Measurements from ENCODE around the gene WDR49.

Gene WDR49

DNA sequence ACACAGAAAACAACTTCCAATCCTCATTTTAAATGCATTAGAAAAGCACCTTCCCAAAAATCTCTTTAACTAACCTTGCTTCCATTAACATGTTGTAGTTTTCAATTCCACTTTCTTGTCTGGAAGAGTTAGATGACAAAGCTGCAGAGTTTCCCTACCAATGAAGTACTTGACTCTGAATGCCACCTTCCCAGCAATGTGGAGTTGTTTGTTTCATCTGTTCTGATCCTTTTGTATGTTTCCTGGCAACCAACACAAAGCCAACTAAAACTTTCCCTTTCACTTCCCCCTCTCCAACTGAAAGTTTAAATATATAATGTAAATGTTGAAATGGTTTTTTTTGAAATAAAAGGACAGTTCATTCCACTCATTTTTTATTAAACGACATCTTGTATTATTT is at the start of gene WDR49:
WDR49 (minus strand) TSS at position 183 of the 400 bp plus-strand sequence. CDS start 517 bp downstream, outside the sequence.
- TF ChIP-seq ZBTB7A (IDR thresholded peaks at IDR 0.05; ENCODE audit: low read depth): no peak
- no peak for TF ChIP-seq EP300 (IDR thresholded peaks at IDR 0.05; ENCODE audit: borderline replicate concordance)
- TF ChIP-seq NFIC (IDR thresholded peaks at IDR 0.05): no peak
- TF ChIP-seq TEAD4 (IDR thresholded peaks at IDR 0.05): no peak
- no peak for TF ChIP-seq EGR1 (IDR thresholded peaks at IDR 0.05)
- no peak for TF ChIP-seq TAF1 (IDR thresholded peaks at IDR 0.05; ENCODE audit: low read depth)
- TF ChIP-seq, protein P1, sequence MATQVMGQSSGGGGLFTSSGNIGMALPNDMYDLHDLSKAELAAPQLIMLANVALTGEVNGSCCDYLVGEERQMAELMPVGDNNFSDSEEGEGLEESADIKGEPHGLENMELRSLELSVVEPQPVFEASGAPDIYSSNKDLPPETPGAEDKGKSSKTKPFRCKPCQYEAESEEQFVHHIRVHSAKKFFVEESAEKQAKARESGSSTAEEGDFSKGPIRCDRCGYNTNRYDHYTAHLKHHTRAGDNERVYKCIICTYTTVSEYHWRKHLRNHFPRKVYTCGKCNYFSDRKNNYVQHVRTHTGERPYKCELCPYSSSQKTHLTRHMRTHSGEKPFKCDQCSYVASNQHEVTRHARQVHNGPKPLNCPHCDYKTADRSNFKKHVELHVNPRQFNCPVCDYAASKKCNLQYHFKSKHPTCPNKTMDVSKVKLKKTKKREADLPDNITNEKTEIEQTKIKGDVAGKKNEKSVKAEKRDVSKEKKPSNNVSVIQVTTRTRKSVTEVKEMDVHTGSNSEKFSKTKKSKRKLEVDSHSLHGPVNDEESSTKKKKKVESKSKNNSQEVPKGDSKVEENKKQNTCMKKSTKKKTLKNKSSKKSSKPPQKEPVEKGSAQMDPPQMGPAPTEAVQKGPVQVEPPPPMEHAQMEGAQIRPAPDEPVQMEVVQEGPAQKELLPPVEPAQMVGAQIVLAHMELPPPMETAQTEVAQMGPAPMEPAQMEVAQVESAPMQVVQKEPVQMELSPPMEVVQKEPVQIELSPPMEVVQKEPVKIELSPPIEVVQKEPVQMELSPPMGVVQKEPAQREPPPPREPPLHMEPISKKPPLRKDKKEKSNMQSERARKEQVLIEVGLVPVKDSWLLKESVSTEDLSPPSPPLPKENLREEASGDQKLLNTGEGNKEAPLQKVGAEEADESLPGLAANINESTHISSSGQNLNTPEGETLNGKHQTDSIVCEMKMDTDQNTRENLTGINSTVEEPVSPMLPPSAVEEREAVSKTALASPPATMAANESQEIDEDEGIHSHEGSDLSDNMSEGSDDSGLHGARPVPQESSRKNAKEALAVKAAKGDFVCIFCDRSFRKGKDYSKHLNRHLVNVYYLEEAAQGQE (IDR thresholded peaks at IDR 0.05; ENCODE audit: low read depth): no peak
- no peak for TF ChIP-seq FOXM1 (IDR thresholded peaks at IDR 0.05; ENCODE audit: borderline replicate concordance, low read depth)
- TF ChIP-seq, protein P2, sequence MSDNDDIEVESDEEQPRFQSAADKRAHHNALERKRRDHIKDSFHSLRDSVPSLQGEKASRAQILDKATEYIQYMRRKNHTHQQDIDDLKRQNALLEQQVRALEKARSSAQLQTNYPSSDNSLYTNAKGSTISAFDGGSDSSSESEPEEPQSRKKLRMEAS (IDR thresholded peaks at IDR 0.05): no peak
- no peak for TF ChIP-seq RAD21 (IDR thresholded peaks at IDR 0.05; ENCODE audit: low read depth)
- TF ChIP-seq YY1 (IDR thresholded peaks at IDR 0.05; ENCODE audit: low read depth): no peak
- TF ChIP-seq TCF12 (IDR thresholded peaks at IDR 0.05; ENCODE audit: low read depth): no peak
- TF ChIP-seq, protein P3, sequence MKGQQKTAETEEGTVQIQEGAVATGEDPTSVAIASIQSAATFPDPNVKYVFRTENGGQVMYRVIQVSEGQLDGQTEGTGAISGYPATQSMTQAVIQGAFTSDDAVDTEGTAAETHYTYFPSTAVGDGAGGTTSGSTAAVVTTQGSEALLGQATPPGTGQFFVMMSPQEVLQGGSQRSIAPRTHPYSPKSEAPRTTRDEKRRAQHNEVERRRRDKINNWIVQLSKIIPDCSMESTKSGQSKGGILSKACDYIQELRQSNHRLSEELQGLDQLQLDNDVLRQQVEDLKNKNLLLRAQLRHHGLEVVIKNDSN (IDR thresholded peaks at IDR 0.05): no peak
- no peak for TF ChIP-seq CREB1 (IDR thresholded peaks at IDR 0.05; ENCODE audit: low read depth)

DNA sequence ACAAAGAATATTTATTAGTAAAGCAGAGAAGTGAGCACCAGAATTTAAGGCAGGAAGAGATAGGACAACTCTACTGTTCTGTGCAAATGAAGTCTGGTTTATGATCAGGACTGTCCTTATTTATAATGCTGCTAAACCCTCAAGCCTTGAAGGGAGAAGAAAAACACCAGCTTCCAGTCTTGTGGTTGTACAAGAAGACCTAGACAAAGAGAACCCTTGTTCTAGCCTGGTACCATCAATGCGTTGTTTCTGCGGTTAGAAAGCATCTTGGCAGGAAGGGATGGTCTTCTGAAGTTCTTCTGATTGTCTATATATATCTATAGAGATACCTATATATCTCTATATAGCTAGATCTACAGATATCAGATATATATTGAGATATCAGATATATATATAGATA is 47.2 kb upstream of the WDR49 start:
- TF ChIP-seq, protein P1 (IDR thresholded peaks at IDR 0.05; ENCODE audit: low read depth): no peak
- TF ChIP-seq ZBTB7A (IDR thresholded peaks at IDR 0.05; ENCODE audit: low read depth): no peak
- no peak for TF ChIP-seq CEBPB (IDR thresholded peaks at IDR 0.05)
- TF ChIP-seq NFIC (IDR thresholded peaks at IDR 0.05): no peak
- no peak for TF ChIP-seq CREB1 (IDR thresholded peaks at IDR 0.05; ENCODE audit: low read depth)
- no peak for TF ChIP-seq RAD21 (IDR thresholded peaks at IDR 0.05; ENCODE audit: low read depth)
- TF ChIP-seq EP300 (IDR thresholded peaks at IDR 0.05; ENCODE audit: borderline replicate concordance): no peak
- TF ChIP-seq TAF1 (IDR thresholded peaks at IDR 0.05; ENCODE audit: low read depth): no peak
- TF ChIP-seq, protein P2 (IDR thresholded peaks at IDR 0.05): no peak
- no peak for TF ChIP-seq YY1 (IDR thresholded peaks at IDR 0.05; ENCODE audit: low read depth)
- no peak for TF ChIP-seq TEAD4 (IDR thresholded peaks at IDR 0.05)
- TF ChIP-seq, protein P3 (IDR thresholded peaks at IDR 0.05): no peak
- no peak for TF ChIP-seq EGR1 (IDR thresholded peaks at IDR 0.05)
- TF ChIP-seq FOXM1 (IDR thresholded peaks at IDR 0.05; ENCODE audit: borderline replicate concordance, low read depth): no peak
- no peak for TF ChIP-seq TCF12 (IDR thresholded peaks at IDR 0.05; ENCODE audit: low read depth)

DNA sequence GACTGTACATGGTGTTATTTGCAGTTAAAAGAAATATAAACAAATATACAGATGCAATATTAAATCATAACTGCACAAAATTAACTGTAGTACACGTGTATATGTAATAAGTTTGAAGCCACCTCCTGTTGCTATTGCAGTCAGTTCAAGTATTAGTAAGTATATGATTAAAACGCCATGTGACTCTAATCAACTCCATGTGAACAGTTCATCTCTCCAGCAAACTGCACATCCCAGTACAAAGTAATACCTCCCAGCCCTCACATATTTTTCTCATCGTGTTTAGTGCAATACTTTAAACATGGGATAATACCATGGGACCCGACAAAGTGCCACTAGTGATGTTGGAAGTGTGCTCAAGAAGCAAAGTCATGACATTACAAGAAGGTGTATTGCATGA is 46.3 kb upstream of the WDR49 start:
- TF ChIP-seq EGR1 (IDR thresholded peaks at IDR 0.05) (no peak), ZBTB7A (IDR thresholded peaks at IDR 0.05; ENCODE audit: low read depth) (no peak), RAD21 (IDR thresholded peaks at IDR 0.05; ENCODE audit: low read depth) (no peak), NFIC (IDR thresholded peaks at IDR 0.05) (no peak), YY1 (IDR thresholded peaks at IDR 0.05; ENCODE audit: low read depth) (no peak), CREB1 (IDR thresholded peaks at IDR 0.05; ENCODE audit: low read depth) (no peak), EP300 (IDR thresholded peaks at IDR 0.05; ENCODE audit: borderline replicate concordance) (no peak)
- TF ChIP-seq, protein P2 (IDR thresholded peaks at IDR 0.05): no peak

DNA sequence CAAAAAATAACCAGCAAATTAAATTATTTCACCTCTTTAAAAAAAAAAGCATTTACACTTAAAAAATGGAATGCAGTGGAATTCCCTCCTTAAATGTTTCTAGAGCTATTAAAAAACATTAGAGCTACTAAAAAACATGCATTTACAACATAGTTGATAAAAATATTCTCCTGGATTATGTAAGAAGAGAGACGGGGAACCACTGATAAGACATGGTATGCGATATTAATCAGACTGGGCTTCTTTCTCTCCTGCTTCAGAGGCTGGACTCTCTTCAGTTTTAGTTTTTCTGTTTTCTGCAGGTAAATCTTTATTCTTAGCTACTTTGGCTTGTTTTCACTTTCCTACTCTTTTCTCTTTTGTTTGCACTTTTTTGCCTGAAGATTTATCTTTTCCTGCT is 40.4 kb upstream of the WDR49 start:
- TF ChIP-seq TCF12 (IDR thresholded peaks at IDR 0.05; ENCODE audit: low read depth): no peak
- TF ChIP-seq EP300 (IDR thresholded peaks at IDR 0.05; ENCODE audit: borderline replicate concordance): no peak
- TF ChIP-seq TEAD4 (IDR thresholded peaks at IDR 0.05): no peak
- TF ChIP-seq, protein P3 (IDR thresholded peaks at IDR 0.05): no peak
- TF ChIP-seq YY1 (IDR thresholded peaks at IDR 0.05; ENCODE audit: low read depth): no peak
- no peak for TF ChIP-seq RAD21 (IDR thresholded peaks at IDR 0.05; ENCODE audit: low read depth)
- TF ChIP-seq, protein P2 (IDR thresholded peaks at IDR 0.05): no peak
- no peak for TF ChIP-seq TAF1 (IDR thresholded peaks at IDR 0.05; ENCODE audit: low read depth)
- no peak for TF ChIP-seq CEBPB (IDR thresholded peaks at IDR 0.05)
- TF ChIP-seq FOXM1 (IDR thresholded peaks at IDR 0.05; ENCODE audit: borderline replicate concordance, low read depth): no peak
- TF ChIP-seq, protein P1 (IDR thresholded peaks at IDR 0.05; ENCODE audit: low read depth): no peak
- TF ChIP-seq ZBTB7A (IDR thresholded peaks at IDR 0.05; ENCODE audit: low read depth): no peak
- no peak for TF ChIP-seq NFIC (IDR thresholded peaks at IDR 0.05)

Measured in Ishikawa (cell line).